KOPT-K1 (cell line): ENCODE results near the gene EAF1.
"Not testable (repeated sequence)": the region's sequence is repeated elsewhere in the genome, so short reads cannot be mapped to it uniquely, and the experiment has no call there.

Experiments
- H3K27ac ChIP-seq: fragments of 200-600 bp; sonication (generic); 2 replicates; pipeline ENCODE4 v1.5.1; 2016; ENCODE audit warnings: antibody characterized with exemption, mild to moderate bottlenecking, low read depth, low read length; ENCODE audit not compliant: poor library complexity, severe bottlenecking
- H3K36me3 ChIP-seq: fragments of 200-600 bp; sonication (generic); 2 replicates; pipeline ENCODE4 v1.5.1; 2017; ENCODE audit warnings: antibody characterized with exemption, mild to moderate bottlenecking, low read length, moderate library complexity; ENCODE audit not compliant: insufficient read depth
- H3K9me3 ChIP-seq: fragments of 200-600 bp; sonication (generic); 2 replicates; pipeline ENCODE4 v1.5.1; 2017; ENCODE audit warnings: antibody characterized with exemption, low read length, mild to moderate bottlenecking; ENCODE audit not compliant: insufficient read depth, poor library complexity, severe bottlenecking

Gene EAF1

GRCh38 chr3:15453991-15454625 is 26.7 kb downstream of the EAF1 start:
- no peaks in the 10 kb centered on the region for H3K9me3 ChIP-seq
- H3K27ac ChIP-seq = no peak overlapping the region
- H3K36me3 ChIP-seq = no peaks in the 10 kb centered on the region

GRCh38 chr3:15454965-15455364 is 27.6 kb downstream of the EAF1 start:
- H3K36me3 ChIP-seq = no peaks in the 10 kb centered on the region
- no peaks in the 10 kb centered on the region for H3K9me3 ChIP-seq
- no peak overlapping the region for H3K27ac ChIP-seq

- Histone ChIP-seq H3K9me3 (no peaks in the 10 kb centered on the region), H3K27ac (no peak overlapping the region), H3K36me3 (no peaks in the 10 kb centered on the region)
Measured at GRCh38 chr3:15455756-15456155, 28.4 kb downstream of the EAF1 start.

- Histone ChIP-seq H3K9me3 (no peaks in the 10 kb centered on the region), H3K36me3 (no peaks in the 10 kb centered on the region)
Measured at GRCh38 chr3:15456321-15456720, 28.9 kb downstream of the EAF1 start.

GRCh38 chr3:15456915-15457314 is 29.5 kb downstream of the EAF1 start:
- H3K27ac ChIP-seq, H3K9me3 ChIP-seq, H3K36me3 ChIP-seq: not testable (repeated sequence)

More at GRCh38 chr3:15456321-15456720, 28.9 kb downstream of the EAF1 start:
- no peak overlapping the region for H3K27ac ChIP-seq

DNA sequence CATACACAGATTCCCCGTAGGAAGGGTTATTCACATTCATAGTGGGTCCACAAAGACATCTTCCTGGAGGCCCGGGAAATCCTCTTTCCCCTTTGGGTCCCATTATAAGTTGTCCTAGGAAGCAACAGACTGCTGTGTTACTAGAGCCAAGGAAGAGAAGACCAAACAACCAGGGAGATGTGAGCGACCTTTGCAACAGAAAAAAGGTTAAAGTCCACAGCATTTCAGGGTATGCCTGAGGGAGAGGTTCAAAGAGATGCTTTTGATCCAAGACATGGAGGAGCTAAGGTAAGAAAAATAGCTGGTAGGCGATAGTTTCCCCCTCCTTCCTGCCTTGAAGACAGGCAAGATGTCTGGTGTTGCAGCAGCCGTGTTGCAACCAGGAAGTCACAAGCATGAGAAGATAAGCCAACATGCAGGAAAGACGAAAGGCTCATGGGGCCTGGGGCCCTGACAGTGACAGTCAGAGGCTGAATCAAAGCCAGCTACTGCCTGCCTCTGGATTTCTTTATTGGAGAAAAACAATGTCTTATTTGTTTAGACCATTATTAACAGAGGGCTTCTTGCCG is 30.9 kb downstream of the EAF1 start:
- no peaks in the 10 kb centered on the region for H3K9me3 ChIP-seq
- no peaks in the 10 kb centered on the region for H3K36me3 ChIP-seq
- H3K27ac ChIP-seq = no peak overlapping the region

- no peaks in the 10 kb centered on the region for H3K9me3 ChIP-seq
- peak overlapping the region; percentile 51 for H3K27ac ChIP-seq
- no peaks in the 10 kb centered on the region for H3K36me3 ChIP-seq
Measured at GRCh38 chr3:15460891-15461531, 33.6 kb downstream of the EAF1 start.

- H3K9me3 ChIP-seq = no peaks in the 10 kb centered on the region
- no peaks in the 10 kb centered on the region for H3K36me3 ChIP-seq
- peak overlapping the region; percentile 26 for H3K27ac ChIP-seq
Measured at GRCh38 chr3:15462451-15462850, 35.1 kb downstream of the EAF1 start.

DNA sequence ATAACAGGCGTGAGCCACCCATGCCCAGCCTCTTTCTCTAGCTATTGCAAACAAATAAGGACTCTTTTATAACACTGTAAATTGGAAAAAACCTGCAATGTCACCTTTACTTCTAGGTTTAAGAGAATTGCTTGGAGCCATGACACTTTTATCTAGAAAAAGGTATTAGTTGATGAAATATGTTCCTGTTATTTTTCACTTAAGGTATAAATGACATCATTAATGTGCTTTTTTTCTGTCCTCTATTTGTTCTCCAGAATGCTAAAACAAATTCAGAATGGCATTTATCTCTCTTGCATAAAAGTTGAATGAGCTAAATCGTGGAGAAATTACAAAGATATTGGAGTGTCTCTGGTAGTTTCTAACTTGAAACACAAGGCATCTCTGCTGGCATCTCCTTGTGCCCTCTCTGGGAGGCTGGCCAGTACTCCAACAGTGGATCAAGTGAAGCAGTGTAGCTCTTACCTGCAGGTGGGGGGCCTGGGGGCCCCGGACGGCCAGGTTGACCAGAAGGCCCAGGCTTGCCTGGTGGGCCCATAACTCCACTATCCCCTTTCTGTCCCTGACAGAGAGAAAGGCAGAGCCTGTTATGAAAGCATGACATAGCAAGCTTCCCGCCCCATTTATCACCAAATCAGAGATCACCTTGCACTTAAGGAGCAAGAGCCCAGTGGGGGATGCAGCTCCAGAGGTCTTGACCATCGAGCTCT is 38.6 kb downstream of the EAF1 start:
- H3K36me3 ChIP-seq = no peaks in the 10 kb centered on the region
- H3K27ac ChIP-seq = no peak overlapping the region
- no peaks in the 10 kb centered on the region for H3K9me3 ChIP-seq

GRCh38 chr3:15467227-15468181 is 40.1 kb downstream of the EAF1 start:
- no peaks in the 10 kb centered on the region for H3K9me3 ChIP-seq
- H3K36me3 ChIP-seq = no peaks in the 10 kb centered on the region
- H3K27ac ChIP-seq = no peak overlapping the region

- H3K9me3 ChIP-seq = no peaks in the 10 kb centered on the region
- H3K27ac ChIP-seq = no peak overlapping the region
- no peaks in the 10 kb centered on the region for H3K36me3 ChIP-seq
Measured at GRCh38 chr3:15470261-15470660, 42.9 kb downstream of the EAF1 start.

- H3K9me3 ChIP-seq = no peaks in the 10 kb centered on the region
- H3K36me3 ChIP-seq = no peaks in the 10 kb centered on the region
- no peak overlapping the region for H3K27ac ChIP-seq
Measured at GRCh38 chr3:15470849-15471248, 43.5 kb downstream of the EAF1 start.

DNA sequence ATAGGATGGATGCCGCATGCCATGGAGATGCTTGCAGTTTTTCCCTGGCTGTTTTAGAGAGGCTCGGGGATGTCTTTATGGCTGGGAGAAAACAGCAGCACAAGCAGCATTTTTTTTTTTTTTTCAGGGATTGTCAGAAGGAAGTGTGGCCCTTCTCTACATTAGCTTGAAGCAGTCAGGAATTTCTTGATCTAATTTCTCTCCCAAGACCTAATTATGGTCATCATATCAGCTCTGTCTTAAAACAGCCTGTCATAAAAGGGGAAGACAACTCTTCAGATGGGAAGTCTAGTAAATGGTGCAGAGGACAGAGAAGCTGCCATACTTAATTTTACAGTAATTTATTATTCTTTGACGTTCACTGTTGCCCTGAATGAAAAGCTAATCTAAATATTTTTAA is 44.5 kb downstream of the EAF1 start:
- H3K36me3 ChIP-seq = no peaks in the 10 kb centered on the region
- H3K9me3 ChIP-seq = no peaks in the 10 kb centered on the region
- no peak overlapping the region for H3K27ac ChIP-seq

DNA sequence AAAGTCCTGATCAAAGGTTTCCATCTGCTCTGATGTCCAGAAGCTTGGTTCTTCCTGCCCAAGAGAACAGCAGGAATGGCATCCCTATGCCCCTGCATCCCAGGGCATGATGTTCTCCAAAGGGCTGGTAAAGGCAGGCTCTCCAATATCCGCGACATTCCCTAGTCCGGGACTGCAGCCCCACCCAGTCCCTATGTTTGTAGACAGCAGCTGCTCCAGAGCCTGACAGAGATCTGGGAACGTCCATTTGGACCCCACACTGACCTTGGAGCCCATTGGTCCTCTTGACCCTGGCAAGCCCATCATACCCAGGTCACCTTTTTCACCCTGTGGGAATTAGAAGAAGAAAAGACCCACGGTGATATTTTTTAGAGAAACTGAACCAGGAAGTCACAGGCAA is 47.8 kb downstream of the EAF1 start:
- H3K9me3 ChIP-seq = no peaks in the 10 kb centered on the region
- no peak overlapping the region for H3K27ac ChIP-seq
- no peaks in the 10 kb centered on the region for H3K36me3 ChIP-seq
